ENCODE data around the gene IL1RAP.

Gene IL1RAP

GRCh38 chr3:190580417-190580816 is 66.5 kb downstream of the IL1RAP start:
- DNase-seq = no peak

GRCh38 chr3:190581041-190581541 is 67.2 kb downstream of the IL1RAP start:
- no peak for DNase-seq

GRCh38 chr3:190582667-190583066 is 68.8 kb downstream of the IL1RAP start:
- DNase-seq = no peak

- peak; percentile 66 for DNase-seq
Observed at GRCh38 chr3:190585805-190586630, 72.1 kb downstream of the IL1RAP start.

GRCh38 chr3:190586631-190587011 is 72.7 kb downstream of the IL1RAP start:
- DNase-seq = peak; percentile 39

GRCh38 chr3:190588570-190588969 is 74.7 kb downstream of the IL1RAP start:
- DNase-seq = no peak

- DNase-seq = no peak
Observed at GRCh38 chr3:190589326-190589725, 75.4 kb downstream of the IL1RAP start.

GRCh38 chr3:190591080-190591479 is 77.2 kb downstream of the IL1RAP start:
- DNase-seq = no peak

- DNase-seq = no peak
Observed at GRCh38 chr3:190593075-190593474, 79.2 kb downstream of the IL1RAP start.

GRCh38 chr3:190594171-190594570 is 80.3 kb downstream of the IL1RAP start:
- no peak for DNase-seq

- no peak for DNase-seq
Observed at GRCh38 chr3:190595179-190595795, 81.4 kb downstream of the IL1RAP start.

GRCh38 chr3:190595807-190596206 is 81.9 kb downstream of the IL1RAP start:
- DNase-seq = no peak

- no peak for DNase-seq
Observed at GRCh38 chr3:190596349-190597285, 82.7 kb downstream of the IL1RAP start.

- no peak for DNase-seq
Observed at GRCh38 chr3:190597291-190597690, 83.4 kb downstream of the IL1RAP start.

- DNase-seq = no peak
Observed at GRCh38 chr3:190601622-190602021, 87.7 kb downstream of the IL1RAP start.

GRCh38 chr3:190605385-190605784 is 91.5 kb downstream of the IL1RAP start:
- DNase-seq = no peak

- DNase-seq = no peak
Observed at GRCh38 chr3:190606596-190606995, 92.7 kb downstream of the IL1RAP start.

- no peak for DNase-seq
Observed at GRCh38 chr3:190607021-190607420, 93.1 kb downstream of the IL1RAP start.

GRCh38 chr3:190608850-190609589 is 95.1 kb downstream of the IL1RAP start:
- DNase-seq = no peak

GRCh38 chr3:190614226-190615059 is 100.6 kb downstream of the IL1RAP start:
- DNase-seq = no peak

GRCh38 chr3:190615060-190615384 is 101.1 kb downstream of the IL1RAP start:
- DNase-seq = no peak

- DNase-seq = no peak
Observed at GRCh38 chr3:190615607-190616006, 101.7 kb downstream of the IL1RAP start.
